OCI-LY1 (cell line): Measurements from ENCODE around the gene TMEM126B.
A peak's percentile ranks its signal among the peaks of the same experiment; 100 is the strongest.

Source experiments
- H2AFZ ChIP-seq: fragments of 200-600 bp; sonication (generic), shearing (Covaris generic); 2 replicates; pipeline ENCODE4 v1.6.0; 2014; ENCODE audit warnings: antibody characterized with exemption, mild to moderate bottlenecking, low read length
- H3F3A ChIP-seq: fragments of 200-600 bp; sonication (generic), shearing (Covaris generic); 2 replicates; pipeline ENCODE4 v1.6.0; 2014; ENCODE audit warnings: mild to moderate bottlenecking, antibody characterized with exemption, low read length, moderate library complexity; ENCODE audit not compliant: insufficient read depth
- H3K27ac ChIP-seq: fragments of 200-600 bp; sonication (generic); 2 replicates; pipeline ENCODE4 v1.5.1; 2014; ENCODE audit warnings: low read length, mixed run types, mild to moderate bottlenecking, low read depth; ENCODE audit not compliant: poor library complexity, severe bottlenecking
- H3K27me3 ChIP-seq: fragments of 200-600 bp; sonication (generic); 2 replicates; pipeline ENCODE4 v1.6.0; 2014; ENCODE audit warnings: antibody characterized with exemption, mild to moderate bottlenecking, low read length, moderate library complexity; ENCODE audit not compliant: insufficient read depth
- H3K36me3 ChIP-seq: fragments of 200-600 bp; sonication (generic); 2 replicates; pipeline ENCODE4 v1.6.1; 2014; ENCODE audit warnings: mild to moderate bottlenecking, antibody characterized with exemption, low read length, moderate library complexity, mixed read lengths; ENCODE audit not compliant: insufficient read depth
- H3K4me1 ChIP-seq: fragments of 200-600 bp; sonication (generic); 2 replicates; pipeline ENCODE4 v1.5.1; 2014; ENCODE audit warnings: mild to moderate bottlenecking, low read length, moderate library complexity; ENCODE audit not compliant: insufficient read depth, severe bottlenecking
- H3K4me2 ChIP-seq: fragments of 200-600 bp; sonication (generic), shearing (Covaris generic); 2 replicates; pipeline ENCODE4 v1.6.1; 2014; ENCODE audit warnings: low read length
- H3K4me3 ChIP-seq: fragments of 200-600 bp; sonication (generic); 2 replicates; pipeline ENCODE4 v1.5.1; 2014; ENCODE audit warnings: low read length, low read depth, mild to moderate bottlenecking, mixed read lengths; ENCODE audit not compliant: poor library complexity, severe bottlenecking
- H3K79me2 ChIP-seq: fragments of 200-600 bp; shearing (Covaris generic); 2 replicates; pipeline ENCODE4 v1.6.1; 2016; ENCODE audit warnings: mixed run types, low read length, mixed read lengths; ENCODE audit not compliant: insufficient read depth
- H3K9ac ChIP-seq: fragments of 200-600 bp; sonication (generic), shearing (Covaris generic); 2 replicates; pipeline ENCODE4 v1.6.1; 2014; ENCODE audit warnings: mild to moderate bottlenecking, low read length, mixed read lengths
- H3K9me2 ChIP-seq: fragments of 200-600 bp; sonication (generic), shearing (Covaris generic); 2 replicates; pipeline ENCODE4 v1.6.1; 2014; ENCODE audit warnings: low read depth, mild to moderate bottlenecking, low read length, mixed read lengths
- H3K9me3 ChIP-seq: fragments of 200-600 bp; shearing (Covaris generic); 2 replicates; pipeline ENCODE4 v1.6.1; 2014; ENCODE audit warnings: low read length, mixed read lengths
- H4K20me1 ChIP-seq: fragments of 200-600 bp; sonication (generic), shearing (Covaris generic); 2 replicates; pipeline ENCODE4 v1.6.0; 2016; ENCODE audit warnings: mild to moderate bottlenecking, low read length; ENCODE audit not compliant: insufficient read depth
- EZH2 ChIP-seq: fragments of 200-600 bp; sonication (generic), shearing (Covaris generic); IDR thresholded peaks from 2 replicates; pipeline ENCODE4 v1.8.0; 2017; ENCODE audit warnings: borderline replicate concordance, mixed run types, mild to moderate bottlenecking, antibody characterized with exemption, low read length, moderate library complexity, mixed read lengths
- TF ChIP-seq, protein P1 (sequence below): fragments of 200-600 bp; sonication (generic), shearing (Covaris generic); IDR thresholded peaks from 2 replicates; pipeline ENCODE4 v1.5.1; 2017; ENCODE audit warnings: mild to moderate bottlenecking, antibody characterized with exemption, low read length, moderate library complexity, mixed read lengths

The TMEM126B gene

GRCh38 chr11:85627998-85628770 is at the start of gene TMEM126B:
TMEM126B (plus strand) TSS chr11:85628593; CDS start chr11:85628608, 15 bp downstream.
- peak within 1 kb of the TSS; percentile 83 for H3K9ac ChIP-seq
- no peaks in the 10 kb centered on the region for H3F3A ChIP-seq
- TF ChIP-seq, protein P1, sequence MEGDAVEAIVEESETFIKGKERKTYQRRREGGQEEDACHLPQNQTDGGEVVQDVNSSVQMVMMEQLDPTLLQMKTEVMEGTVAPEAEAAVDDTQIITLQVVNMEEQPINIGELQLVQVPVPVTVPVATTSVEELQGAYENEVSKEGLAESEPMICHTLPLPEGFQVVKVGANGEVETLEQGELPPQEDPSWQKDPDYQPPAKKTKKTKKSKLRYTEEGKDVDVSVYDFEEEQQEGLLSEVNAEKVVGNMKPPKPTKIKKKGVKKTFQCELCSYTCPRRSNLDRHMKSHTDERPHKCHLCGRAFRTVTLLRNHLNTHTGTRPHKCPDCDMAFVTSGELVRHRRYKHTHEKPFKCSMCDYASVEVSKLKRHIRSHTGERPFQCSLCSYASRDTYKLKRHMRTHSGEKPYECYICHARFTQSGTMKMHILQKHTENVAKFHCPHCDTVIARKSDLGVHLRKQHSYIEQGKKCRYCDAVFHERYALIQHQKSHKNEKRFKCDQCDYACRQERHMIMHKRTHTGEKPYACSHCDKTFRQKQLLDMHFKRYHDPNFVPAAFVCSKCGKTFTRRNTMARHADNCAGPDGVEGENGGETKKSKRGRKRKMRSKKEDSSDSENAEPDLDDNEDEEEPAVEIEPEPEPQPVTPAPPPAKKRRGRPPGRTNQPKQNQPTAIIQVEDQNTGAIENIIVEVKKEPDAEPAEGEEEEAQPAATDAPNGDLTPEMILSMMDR, result no peak
- TF ChIP-seq EZH2, result no peak
- H3K27me3 ChIP-seq, result no peaks in the 10 kb centered on the region
- peak within 1 kb of the TSS; percentile 84 for H3K4me2 ChIP-seq
- no peaks in the 10 kb centered on the region for H4K20me1 ChIP-seq
- peaks cover 20% of the 10 kb centered on the region for H3K36me3 ChIP-seq
- H3K9me2 ChIP-seq, result no peaks in the 10 kb centered on the region
- H3K4me1 ChIP-seq, result peaks cover 24% of the 10 kb centered on the region
- peak within 1 kb of the TSS; percentile 56 for H2AFZ ChIP-seq
- H3K9me3 ChIP-seq, result no peaks in the 10 kb centered on the region
- H3K79me2 ChIP-seq, result peaks cover 35% of the 10 kb centered on the region
- peak within 1 kb of the TSS; percentile 93 for H3K4me3 ChIP-seq
- peak within 1 kb of the TSS; percentile 6 for H3K27ac ChIP-seq

- Histone ChIP-seq H2AFZ (no peak overlapping the region), H3F3A (no peaks in the 10 kb centered on the region), H3K27ac (no peak overlapping the region), H3K4me3 (no peak overlapping the region), H3K9me3 (no peaks in the 10 kb centered on the region), H3K36me3 (no peaks in the 10 kb centered on the region), H4K20me1 (no peaks in the 10 kb centered on the region), H3K27me3 (no peaks in the 10 kb centered on the region), H3K4me1 (no peaks in the 10 kb centered on the region), H3K9me2 (no peaks in the 10 kb centered on the region), H3K79me2 (no peaks in the 10 kb centered on the region), H3K9ac (no peak overlapping the region), H3K4me2 (no peak overlapping the region)
- TF ChIP-seq, protein P1, result no peak
- TF ChIP-seq EZH2, result no peak
Observed at GRCh38 chr11:85582111-85582510, 46.3 kb upstream of the TMEM126B start.

GRCh38 chr11:85589373-85589772 is 39.0 kb upstream of the TMEM126B start:
- TF ChIP-seq EZH2, result no peak
- TF ChIP-seq, protein P1, result no peak
- H2AFZ ChIP-seq, result no peak overlapping the region
- H3K27ac ChIP-seq, result no peak overlapping the region

More at GRCh38 chr11:85589373-85589772, 39.0 kb upstream of the TMEM126B start:
- H4K20me1 ChIP-seq, result no peaks in the 10 kb centered on the region
- no peaks in the 10 kb centered on the region for H3K4me1 ChIP-seq
- H3K36me3 ChIP-seq, result no peaks in the 10 kb centered on the region
- no peaks in the 10 kb centered on the region for H3K79me2 ChIP-seq
- no peaks in the 10 kb centered on the region for H3K27me3 ChIP-seq
- H3K9me2 ChIP-seq, result no peaks in the 10 kb centered on the region
- H3K9me3 ChIP-seq, result no peaks in the 10 kb centered on the region
- no peak overlapping the region for H3K4me2 ChIP-seq
- no peaks in the 10 kb centered on the region for H3F3A ChIP-seq
- H3K9ac ChIP-seq, result no peak overlapping the region
- H3K4me3 ChIP-seq, result no peak overlapping the region
